Right lobe of liver (tissue), 4 donors: Measurements from ENCODE around the gene NEDD1.

Experiments used
- POLR2A ChIP-seq: fragments of 450-650 bp; IDR thresholded peaks from one replicate; pipeline ENCODE4 v1.6.1; 2017; ENCODE audit warnings: antibody characterized with exemption, mild to moderate bottlenecking
- TF ChIP-seq, protein P1 (sequence below), 4 donors: fragments of 200-600 bp in 3 of 4; fragments of 450-650 bp in 1 of 4; IDR thresholded peaks; one replicate each; pipeline versions ENCODE4 v1.5.1 to v1.8.0; 2016 to 2022; ENCODE audit warnings: antibody characterized with exemption in 4 of 4, mild to moderate bottlenecking in 2 of 4
- donor health status: DM: no; HTN: no; CAD: no.
- donor health status: DM: no; HTN: no; CAD: no.
- donor health status: DM: no; HTN: yes; CAD: no.

- TF ChIP-seq, protein P1, sequence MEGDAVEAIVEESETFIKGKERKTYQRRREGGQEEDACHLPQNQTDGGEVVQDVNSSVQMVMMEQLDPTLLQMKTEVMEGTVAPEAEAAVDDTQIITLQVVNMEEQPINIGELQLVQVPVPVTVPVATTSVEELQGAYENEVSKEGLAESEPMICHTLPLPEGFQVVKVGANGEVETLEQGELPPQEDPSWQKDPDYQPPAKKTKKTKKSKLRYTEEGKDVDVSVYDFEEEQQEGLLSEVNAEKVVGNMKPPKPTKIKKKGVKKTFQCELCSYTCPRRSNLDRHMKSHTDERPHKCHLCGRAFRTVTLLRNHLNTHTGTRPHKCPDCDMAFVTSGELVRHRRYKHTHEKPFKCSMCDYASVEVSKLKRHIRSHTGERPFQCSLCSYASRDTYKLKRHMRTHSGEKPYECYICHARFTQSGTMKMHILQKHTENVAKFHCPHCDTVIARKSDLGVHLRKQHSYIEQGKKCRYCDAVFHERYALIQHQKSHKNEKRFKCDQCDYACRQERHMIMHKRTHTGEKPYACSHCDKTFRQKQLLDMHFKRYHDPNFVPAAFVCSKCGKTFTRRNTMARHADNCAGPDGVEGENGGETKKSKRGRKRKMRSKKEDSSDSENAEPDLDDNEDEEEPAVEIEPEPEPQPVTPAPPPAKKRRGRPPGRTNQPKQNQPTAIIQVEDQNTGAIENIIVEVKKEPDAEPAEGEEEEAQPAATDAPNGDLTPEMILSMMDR (IDR thresholded peaks at IDR 0.05): no peak
- TF ChIP-seq POLR2A: no peak
These were observed 81.9 kb downstream of the NEDD1 start for GRCh38 chr12:96988919-96989318.
